ENCODE data around the gene KRTAP12-3.

Gene KRTAP12-3

DNA sequence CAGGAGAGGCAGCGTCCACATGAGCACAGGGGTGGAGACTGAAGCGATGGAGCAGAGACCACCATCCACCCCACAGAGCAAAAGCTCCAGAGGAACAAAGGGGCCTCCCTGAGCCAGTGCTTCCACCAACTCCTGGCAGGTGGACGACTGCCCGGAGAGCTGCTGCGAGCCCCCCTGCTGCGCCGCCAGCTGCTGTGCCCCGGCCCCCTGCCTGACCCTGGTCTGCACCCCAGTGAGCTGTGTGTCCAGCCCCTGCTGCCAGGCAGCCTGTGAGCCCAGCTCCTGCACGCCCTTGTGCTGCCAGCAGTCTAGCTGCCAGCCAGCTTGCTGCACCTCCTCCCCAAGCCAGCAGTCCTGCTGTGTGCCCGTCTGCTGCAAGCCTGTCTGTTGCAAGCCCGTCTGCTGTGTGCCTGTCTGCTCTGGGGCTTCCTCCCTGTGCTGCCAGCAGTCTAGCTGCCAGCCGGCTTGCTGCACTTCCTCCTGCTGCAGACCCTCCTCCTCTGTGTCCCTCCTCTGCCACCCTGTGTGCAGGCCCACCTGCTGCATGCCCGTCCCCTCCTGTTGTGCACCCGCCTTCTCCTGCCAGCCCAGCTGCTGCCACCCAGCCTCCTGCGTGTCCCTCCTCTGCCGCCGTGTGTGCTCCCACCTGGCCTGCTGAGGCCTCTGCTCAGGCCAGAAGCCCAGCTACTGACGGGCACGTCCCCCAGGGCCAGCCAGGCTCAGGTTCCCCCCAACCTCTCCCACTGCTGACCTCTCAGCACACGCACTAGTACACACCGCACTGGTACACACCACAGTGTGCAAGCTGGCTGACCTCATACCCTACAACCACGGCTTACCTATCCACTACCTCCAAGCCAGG is 44.6 kb downstream of the KRTAP12-3 start:
- DNase-seq: no peak
- Histone ChIP-seq H3K9me3 (ENCODE audit: control insufficient read depth, low read length) (no peaks in the 10 kb centered on the region), H3K27me3 (replicated peaks; ENCODE audit: control insufficient read depth, insufficient read depth, low read length, poor library complexity, severe bottlenecking) (peaks cover 49% of the 10 kb centered on the region), H3K4me3 (ENCODE audit: insufficient read depth, low read depth, low read length, poor library complexity, severe bottlenecking) (no peak overlapping the region), H3K4me1 (ENCODE audit: control insufficient read depth, insufficient read depth, low read length, poor library complexity, severe bottlenecking) (no peaks in the 10 kb centered on the region), H3K27ac (ENCODE audit: insufficient read depth, low read length, poor library complexity, severe bottlenecking) (no peak overlapping the region), H3K36me3 (ENCODE audit: control insufficient read depth, insufficient read depth, low read length) (no peaks in the 10 kb centered on the region)

DNA sequence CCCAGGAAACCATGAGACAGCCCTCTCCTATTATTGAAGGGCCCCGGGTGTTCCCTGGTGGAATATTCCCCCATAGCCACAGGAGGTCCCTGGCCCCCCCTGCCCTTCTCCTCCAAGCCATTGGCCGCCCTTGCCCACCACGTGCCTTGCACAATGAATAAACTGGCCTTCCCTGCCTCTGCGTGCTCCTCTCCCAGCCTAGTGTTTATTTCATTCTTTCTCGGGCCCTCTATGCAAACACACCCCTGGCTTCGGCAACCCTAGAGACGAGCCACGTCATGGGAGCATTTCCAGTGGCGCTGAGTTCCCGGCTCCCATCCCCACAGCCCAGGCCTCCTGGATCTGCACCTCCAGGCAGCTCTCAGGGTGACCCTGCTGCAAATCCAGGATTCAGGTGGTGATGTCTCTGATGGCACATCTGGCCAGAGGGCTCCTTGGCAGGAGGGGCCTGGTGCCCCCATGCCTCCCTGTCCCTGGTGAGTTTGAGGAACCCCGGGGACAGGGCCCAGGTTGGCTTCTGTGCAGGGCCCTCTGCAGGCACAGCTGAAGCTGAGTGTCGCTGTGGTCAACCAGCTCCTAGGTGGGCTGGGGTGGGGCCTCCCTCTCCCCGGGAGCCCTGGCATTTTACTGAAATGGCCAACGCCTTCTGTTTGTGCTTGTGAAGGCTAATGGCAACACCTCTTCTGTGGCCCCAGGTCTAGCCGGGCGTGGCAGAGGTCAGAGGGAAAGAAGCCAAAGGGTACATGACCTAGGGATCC is 45.4 kb downstream of the KRTAP12-3 start:
- peaks cover 57% of the 10 kb centered on the region for H3K27me3 ChIP-seq (replicated peaks; ENCODE audit: control insufficient read depth, insufficient read depth, low read length, poor library complexity, severe bottlenecking)
- no peaks in the 10 kb centered on the region for H3K4me1 ChIP-seq (ENCODE audit: control insufficient read depth, insufficient read depth, low read length, poor library complexity, severe bottlenecking)
- no peaks in the 10 kb centered on the region for H3K36me3 ChIP-seq (ENCODE audit: control insufficient read depth, insufficient read depth, low read length)
- no peak overlapping the region for H3K27ac ChIP-seq (ENCODE audit: insufficient read depth, low read length, poor library complexity, severe bottlenecking)
- H3K9me3 ChIP-seq (ENCODE audit: control insufficient read depth, low read length): no peaks in the 10 kb centered on the region
- DNase-seq: no peak
- no peak overlapping the region for H3K4me3 ChIP-seq (ENCODE audit: insufficient read depth, low read depth, low read length, poor library complexity, severe bottlenecking)

DNA sequence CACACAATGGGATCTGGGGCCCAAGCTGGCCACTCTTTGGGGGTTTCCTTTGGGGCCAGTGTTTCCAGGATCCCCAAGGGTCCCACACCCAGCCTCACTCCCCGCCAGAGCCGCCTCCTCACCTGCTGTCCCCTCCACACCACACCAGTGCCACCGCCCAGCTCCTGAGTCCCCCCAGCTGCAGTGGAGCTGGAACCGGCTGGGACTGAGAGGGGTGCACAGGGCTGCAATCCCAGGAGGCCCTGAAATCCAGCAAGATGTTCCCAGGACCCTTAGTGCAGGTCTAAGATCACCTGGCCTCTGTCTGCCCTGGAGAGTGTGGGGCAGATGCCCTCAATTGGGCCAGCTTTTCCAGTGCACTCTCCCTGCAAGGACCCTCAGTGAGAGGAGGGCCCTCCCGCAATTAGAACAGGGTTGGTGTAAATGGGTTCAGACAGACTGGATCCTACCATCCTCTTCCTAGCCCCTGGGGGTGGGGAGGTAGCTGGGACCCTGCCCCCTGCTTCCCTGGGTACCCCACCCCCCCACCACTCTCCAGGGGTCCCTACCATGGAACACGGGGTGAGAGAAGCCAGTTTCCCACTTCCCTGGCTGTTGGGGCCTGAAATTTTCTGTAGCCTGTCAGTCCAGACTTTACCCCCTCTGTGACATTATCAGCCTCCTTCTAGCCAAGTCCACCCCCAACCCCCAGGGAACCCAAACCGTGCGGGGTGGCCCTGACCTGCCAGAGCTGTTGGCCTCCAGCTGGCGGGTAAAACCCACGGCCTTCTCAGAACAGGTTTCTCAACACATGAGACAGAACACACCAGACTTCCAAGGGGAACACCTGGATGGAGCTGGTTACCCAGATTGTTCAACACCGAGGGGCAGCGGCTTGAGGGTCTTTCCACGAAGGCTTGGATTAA is 46.3 kb downstream of the KRTAP12-3 start:
- Histone ChIP-seq H3K9me3 (ENCODE audit: control insufficient read depth, low read length) (no peaks in the 10 kb centered on the region), H3K27me3 (replicated peaks; ENCODE audit: control insufficient read depth, insufficient read depth, low read length, poor library complexity, severe bottlenecking) (peaks cover 65% of the 10 kb centered on the region), H3K4me3 (ENCODE audit: insufficient read depth, low read depth, low read length, poor library complexity, severe bottlenecking) (no peak overlapping the region), H3K4me1 (ENCODE audit: control insufficient read depth, insufficient read depth, low read length, poor library complexity, severe bottlenecking) (peaks cover 6% of the 10 kb centered on the region), H3K27ac (ENCODE audit: insufficient read depth, low read length, poor library complexity, severe bottlenecking) (no peak overlapping the region), H3K36me3 (ENCODE audit: control insufficient read depth, insufficient read depth, low read length) (no peaks in the 10 kb centered on the region)
- no peak for DNase-seq

DNA sequence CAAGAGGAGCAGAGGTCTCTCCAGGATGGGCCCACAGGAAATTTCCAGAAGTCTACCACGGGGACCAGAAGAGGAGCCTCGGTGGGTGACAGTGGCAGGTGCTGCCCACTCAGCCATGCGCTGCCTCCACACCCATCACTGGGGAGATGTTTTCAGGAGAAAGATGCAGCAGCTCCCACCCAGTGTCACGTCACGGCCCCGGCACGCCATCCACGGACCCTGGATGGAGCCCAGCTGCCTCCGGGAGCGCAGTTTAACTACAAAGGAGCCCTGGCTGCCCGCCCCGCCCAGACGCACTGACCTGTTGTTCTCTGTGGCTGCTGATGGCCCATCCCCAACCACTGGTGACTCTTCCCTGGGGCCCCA is 46.9 kb downstream of the KRTAP12-3 start:
- peaks cover 10% of the 10 kb centered on the region for H3K4me1 ChIP-seq (ENCODE audit: control insufficient read depth, insufficient read depth, low read length, poor library complexity, severe bottlenecking)
- no peaks in the 10 kb centered on the region for H3K9me3 ChIP-seq (ENCODE audit: control insufficient read depth, low read length)
- H3K27ac ChIP-seq (ENCODE audit: insufficient read depth, low read length, poor library complexity, severe bottlenecking): no peak overlapping the region
- no peaks in the 10 kb centered on the region for H3K36me3 ChIP-seq (ENCODE audit: control insufficient read depth, insufficient read depth, low read length)
- H3K27me3 ChIP-seq (replicated peaks; ENCODE audit: control insufficient read depth, insufficient read depth, low read length, poor library complexity, severe bottlenecking): peaks cover 68% of the 10 kb centered on the region
- DNase-seq: no peak
- H3K4me3 ChIP-seq (ENCODE audit: insufficient read depth, low read depth, low read length, poor library complexity, severe bottlenecking): no peak overlapping the region

DNA sequence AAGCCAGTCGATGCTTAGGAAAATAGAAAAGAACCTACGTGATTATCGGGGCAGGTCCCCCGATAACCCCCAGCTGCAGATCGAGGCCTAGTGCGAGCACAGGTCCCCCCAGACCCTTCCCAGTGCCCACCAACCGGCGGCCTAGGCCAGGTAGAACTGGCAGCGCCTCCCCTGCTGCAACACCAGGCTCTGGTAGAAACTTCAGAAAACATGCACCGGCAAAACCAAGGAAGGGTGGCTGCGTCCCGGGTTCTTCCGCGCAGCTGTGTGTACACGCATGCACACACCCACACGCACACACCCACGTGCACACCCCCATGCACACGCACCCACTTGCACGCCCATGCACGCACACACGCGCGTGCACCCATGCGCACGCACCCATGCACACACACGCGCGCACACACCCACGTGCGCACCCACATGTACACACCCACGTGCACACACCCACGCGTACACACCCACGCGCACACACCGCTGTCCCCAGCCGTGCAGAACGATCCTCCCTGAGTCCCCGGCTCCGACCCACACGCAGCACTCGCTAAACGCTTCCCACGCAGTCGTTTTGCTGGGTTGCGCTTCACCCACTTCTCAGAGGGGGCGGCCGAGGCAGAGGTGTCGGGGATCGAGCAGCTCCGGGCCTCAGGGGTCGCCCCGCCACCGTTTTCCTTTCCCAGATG is 48.4 kb downstream of the KRTAP12-3 start:
- no peak overlapping the region for H3K4me3 ChIP-seq (ENCODE audit: insufficient read depth, low read depth, low read length, poor library complexity, severe bottlenecking)
- no peak for DNase-seq
- H3K4me1 ChIP-seq (ENCODE audit: control insufficient read depth, insufficient read depth, low read length, poor library complexity, severe bottlenecking): peaks cover 26% of the 10 kb centered on the region
- H3K27me3 ChIP-seq (replicated peaks; ENCODE audit: control insufficient read depth, insufficient read depth, low read length, poor library complexity, severe bottlenecking): peaks cover 66% of the 10 kb centered on the region
- H3K27ac ChIP-seq (ENCODE audit: insufficient read depth, low read length, poor library complexity, severe bottlenecking): no peak overlapping the region
- no peaks in the 10 kb centered on the region for H3K36me3 ChIP-seq (ENCODE audit: control insufficient read depth, insufficient read depth, low read length)
- H3K9me3 ChIP-seq (ENCODE audit: control insufficient read depth, low read length): no peaks in the 10 kb centered on the region

DNA sequence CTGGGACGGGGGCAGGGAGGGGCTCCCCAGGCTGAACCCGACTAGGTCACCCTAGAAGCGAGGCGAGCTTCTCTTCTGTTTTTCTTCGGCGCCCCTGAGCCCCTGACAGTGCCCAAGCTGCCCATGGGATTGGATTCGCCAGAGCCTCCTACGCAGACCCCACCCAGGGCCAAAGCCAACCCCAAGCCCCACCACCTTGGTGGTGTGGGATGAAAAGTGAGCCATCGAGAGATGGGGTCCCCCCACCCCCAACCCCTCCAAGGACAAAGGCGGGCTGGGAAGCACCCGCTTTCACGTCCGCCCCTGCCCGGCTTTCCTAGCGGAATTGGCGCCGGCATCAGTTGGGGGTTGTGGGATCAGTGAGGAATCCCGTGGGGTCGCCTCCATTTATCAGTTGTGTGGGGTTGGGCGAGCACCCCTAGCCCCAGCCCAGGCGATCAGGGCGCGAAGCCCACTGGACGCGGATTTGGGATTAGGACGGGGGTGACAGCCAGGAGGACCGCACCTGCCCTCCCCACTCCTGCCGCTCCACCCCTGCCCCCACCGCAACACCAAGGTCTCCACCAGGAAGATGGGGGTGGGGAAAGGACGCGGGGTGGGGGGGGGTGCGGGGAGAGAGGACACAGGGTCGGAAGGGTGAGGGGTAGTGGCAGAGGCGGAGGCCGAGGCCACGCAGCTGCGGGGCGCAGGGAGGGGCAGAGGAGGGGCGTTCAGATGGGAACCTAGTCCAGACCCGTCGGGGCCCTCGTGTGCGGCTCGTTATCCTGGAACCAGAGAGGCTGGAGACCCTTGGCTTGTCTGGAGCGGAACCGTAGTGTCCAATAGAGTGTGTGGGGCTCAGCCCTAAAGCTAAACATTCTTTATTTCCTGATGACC is 49.2 kb downstream of the KRTAP12-3 start:
- peaks cover 33% of the 10 kb centered on the region for H3K4me1 ChIP-seq (ENCODE audit: control insufficient read depth, insufficient read depth, low read length, poor library complexity, severe bottlenecking)
- DNase-seq: no peak
- H3K36me3 ChIP-seq (ENCODE audit: control insufficient read depth, insufficient read depth, low read length): no peaks in the 10 kb centered on the region
- no peaks in the 10 kb centered on the region for H3K9me3 ChIP-seq (ENCODE audit: control insufficient read depth, low read length)
- no peak overlapping the region for H3K27ac ChIP-seq (ENCODE audit: insufficient read depth, low read length, poor library complexity, severe bottlenecking)
- no peak overlapping the region for H3K4me3 ChIP-seq (ENCODE audit: insufficient read depth, low read depth, low read length, poor library complexity, severe bottlenecking)
- H3K27me3 ChIP-seq (replicated peaks; ENCODE audit: control insufficient read depth, insufficient read depth, low read length, poor library complexity, severe bottlenecking): peaks cover 73% of the 10 kb centered on the region

All from effector memory CD4-positive, alpha-beta T cell (primary cell).